GM12878 (cell line): ENCODE data around the gene EIF3B. TPM values are rescaled to one million over a fixed set of nuclear protein-coding genes. Genes with fewer than 3 reads are reported as not detected.

Source experiments
- ATAC-seq: fragments of 200-7000 bp; cut with Tn5 transposase; 3 replicates; pipeline ENCODE4 v1.9.1; 2020; ENCODE audit warnings: mild to moderate bottlenecking, moderate library complexity
- BruUV-seq: library from RNA; stranded (reverse); fragments of 400-500 nt; replicated peaks from 2 replicates; lab custom pipeline; 2021; lab: Mats Ljungman, UMichigan
- CTCF ChIA-PET: fragments of 300-600 bp; sonication (Branson Sonifier 250); formaldehyde crosslinking; extraction: SDS; loops from one replicate; lab custom pipeline; 2021; ENCODE audit warnings: inconsistent platforms; lab: Yijun Ruan, JAX
- POLR2A ChIA-PET: fragments of 350-600 bp; formaldehyde crosslinking; extraction: SDS; loops from one replicate; lab custom pipeline; 2021; ENCODE audit warnings: inconsistent platforms; lab: Charles Lee
- RAD21 ChIA-PET: fragments of 300-600 bp; sonication (Branson Sonifier 250); formaldehyde crosslinking; loops from one replicate; lab custom pipeline; 2023; ENCODE audit warnings: antibody characterized with exemption; ENCODE audit not compliant: unreplicated experiment; lab: Charles Lee
- SMC1A ChIA-PET: fragments of 300-600 bp; sonication (Branson Sonifier 250); formaldehyde crosslinking; loops from one replicate; lab custom pipeline; 2023; ENCODE audit not compliant: unreplicated experiment, uncharacterized antibody; lab: Charles Lee
- DNase-seq: peaks from one replicate; pipeline ENCODE4 v3.0.0-alpha.2; 2011; ENCODE audit warnings: low read depth, low spot score
- FAIRE-seq: peaks from 3 replicates; lab custom pipeline; 2011; peaks lifted over from hg19 to GRCh38; lab: Jason Lieb, UNC
- H2AFZ ChIP-seq: 2 replicates; pipeline ENCODE4 v1.6.0; 2011; ENCODE audit warnings: low read depth, low read length, control low read depth; ENCODE audit not compliant: control insufficient read depth
- H3K27ac ChIP-seq: 2 replicates; pipeline ENCODE4 v1.5.1; 2011; ENCODE audit warnings: control low read depth; ENCODE audit not compliant: control insufficient read depth, insufficient read depth
- H3K27me3 ChIP-seq, 2 experiments: replicated peaks in 1 of 2; 2 replicates each; pipeline versions ENCODE4 v1.6.0 to v1.6.1; 2011; ENCODE audit warnings: low read length in 1 of 2; ENCODE audit not compliant: control insufficient read depth in 2 of 2, insufficient read depth in 2 of 2
- H3K36me3 ChIP-seq, 2 experiments: 2 replicates each; pipeline ENCODE4 v1.5.1; 2011; ENCODE audit warnings: low read length in 1 of 2; ENCODE audit not compliant: control insufficient read depth in 2 of 2, insufficient read depth in 2 of 2
- H3K4me1 ChIP-seq: 2 replicates; pipeline ENCODE4 v1.6.1; 2011; ENCODE audit warnings: mild to moderate bottlenecking, low read length, moderate library complexity, mixed read lengths; ENCODE audit not compliant: control insufficient read depth, insufficient read depth
- H3K4me2 ChIP-seq: 2 replicates; pipeline ENCODE4 v1.6.0; 2011; ENCODE audit warnings: control low read depth; ENCODE audit not compliant: control insufficient read depth, insufficient read depth
- H3K4me3 ChIP-seq: fragments of 200-600 bp; sonication (generic); 2 replicates; pipeline ENCODE4 v1.5.1; 2016
- H3K79me2 ChIP-seq: 2 replicates; pipeline ENCODE4 v1.6.0; 2011; ENCODE audit warnings: low read length; ENCODE audit not compliant: control insufficient read depth, insufficient read depth
- H3K9ac ChIP-seq: 2 replicates; pipeline ENCODE4 v1.8.0; 2011; ENCODE audit warnings: low read length, control low read depth, mixed read lengths; ENCODE audit not compliant: control insufficient read depth, insufficient read depth
- H3K9me3 ChIP-seq: replicated peaks from 3 replicates; pipeline ENCODE4 v1.5.1; 2011; ENCODE audit warnings: mild to moderate bottlenecking, low read length; ENCODE audit not compliant: control insufficient read depth, insufficient read depth
- H4K20me1 ChIP-seq: 2 replicates; pipeline ENCODE4 v1.6.0; 2011; ENCODE audit not compliant: control insufficient read depth, insufficient read depth
- CHD4 ChIP-seq: fragments of 200-600 bp; sonication (generic); IDR thresholded peaks from 2 replicates; pipeline ENCODE4 v1.6.1; 2016; ENCODE audit warnings: mild to moderate bottlenecking
- ETV6 ChIP-seq, 2 experiments: fragments of 450-650 bp in 1 of 2; IDR thresholded peaks in 1 of 2; conservative IDR thresholded peaks in 1 of 2; 2 replicates each; pipeline ENCODE4 v1.6.1; 2014; ENCODE audit warnings: antibody characterized with exemption in 1 of 2, borderline replicate concordance in 1 of 2, low read depth in 1 of 2, mild to moderate bottlenecking in 1 of 2, moderate library complexity in 1 of 2
- HDAC6 ChIP-seq: fragments of 200-600 bp; sonication (generic); IDR thresholded peaks from one replicate; pipeline ENCODE4 v1.8.0; 2017; ENCODE audit warnings: antibody characterized with exemption; ENCODE audit not compliant: unreplicated experiment
- NFXL1 ChIP-seq: fragments of 450-650 bp; IDR thresholded peaks from 2 replicates; pipeline ENCODE4 v1.6.1; 2017; ENCODE audit warnings: antibody characterized with exemption, mild to moderate bottlenecking, borderline replicate concordance
- NKRF ChIP-seq: fragments of 450-650 bp; conservative IDR thresholded peaks from 2 replicates; pipeline ENCODE4 v1.6.1; 2017; ENCODE audit warnings: mild to moderate bottlenecking, moderate library complexity
- NRF1 ChIP-seq: conservative IDR thresholded peaks from 2 replicates; pipeline ENCODE4 v1.6.1; 2011; ENCODE audit warnings: mild to moderate bottlenecking, low read depth, low read length, improper control_type of control experiment
- PAX8 ChIP-seq: fragments of 450-650 bp; IDR thresholded peaks from 2 replicates; pipeline ENCODE4 v1.6.1; 2017; ENCODE audit warnings: mild to moderate bottlenecking, moderate library complexity
- ZSCAN29 ChIP-seq: fragments of 450-650 bp; IDR thresholded peaks from 2 replicates; pipeline ENCODE4 v1.6.1; 2017; ENCODE audit warnings: mild to moderate bottlenecking, moderate library complexity
- WGBS: methylation state at CpG from one replicate; pipeline ENCODE4 v1.1.6; 2016; ENCODE audit warnings: low lambda C conversion rate; ENCODE audit not compliant: insufficient replicate concordance, insufficient coverage; ENCODE audit errors: missing lambda C conversion rate; 5-methylcytosine and 5-hydroxymethylcytosine counted together
- in situ Hi-C: fragments of 300-500 bp; cut with MboI; formaldehyde crosslinking; loops from 9 replicates; pipeline ENCODE4 v1.14.3; 2018; ENCODE audit warnings: mixed read lengths
- intact Hi-C: fragments of 100-400 bp; cut with micrococcal nuclease; formaldehyde crosslinking; loops from one replicate; pipeline ENCODE4 v1.14.2; 2022; ENCODE audit not compliant: unreplicated experiment
- polyA plus RNA-seq, 11 experiments: library from polyadenylated mRNA; depleted of rRNA in 4 of 11; unstranded in 6 of 11; stranded (reverse) in 5 of 11; fragments of >200 nt; fragmentation: Nextera tagmentation in 4 of 11; fragmentation: Illumina TruSeq in 1 of 11; extraction: Ambion mirVana in 4 of 11; extraction: Trizol in 1 of 11; gene quantifications; 1 replicate in 1 of 11; 2 replicates in 10 of 11; pipeline versions ENCODE4 v1.2.1 to v1.2.3, GENCODE V29; 2011 to 2016; ENCODE audit warnings: inconsistent platforms in 2 of 11, missing spikeins in 2 of 11, low read depth in 1 of 11
- total RNA-seq, 4 experiments: library from RNA; depleted of rRNA in 3 of 4; stranded (reverse); fragments of >200 nt in 3 of 4; fragmentation: Illumina TruSeq in 1 of 4; extraction: Trizol in 1 of 4; gene quantifications; 2 replicates each; pipeline versions ENCODE4 v1.2.1 to v1.2.3, GENCODE V29; 2013 to 2021
- TF ChIP-seq, protein P1 (sequence below): fragments of 150-350 bp; IDR thresholded peaks from 2 replicates; pipeline ENCODE4 v1.6.1; 2014; ENCODE audit warnings: mild to moderate bottlenecking, low read depth, low read length

EIF3B gene
- total and polyA plus RNA-seq, 10 of the 15 experiments (the other 5 are each of a cell fraction or from before 2014, with no cell fraction given): 17.6 to 275 (median 153) TPM

- BruUV-seq: no TSS peak
- Histone ChIP-seq H3K4me3 (no peak overlapping the region), H3K36me3 (no peaks in the 10 kb centered on the region), H3K79me2 (no peaks in the 10 kb centered on the region), H3K27ac (no peak overlapping the region), H3K9ac (no peak overlapping the region), H4K20me1 (no peaks in the 10 kb centered on the region), H2AFZ (no peak overlapping the region), H3K27me3 (no peaks in the 10 kb centered on the region), H3K4me2 (no peak overlapping the region), H3K9me3 (no peaks in the 10 kb centered on the region), H3K4me1 (no peaks in the 10 kb centered on the region)
- in situ Hi-C loops (no loop called here), intact Hi-C loops (no loop called here)
- CTCF ChIA-PET: interaction anchor here (1.0 kb wide), 1 partner anchor 12 kb away, joined by 3 read pairs; no protein-coding TSS in a partner anchor
- SMC1A ChIA-PET: interaction anchor here (0.7 to 1.3 kb wide), 3 partner anchors 10 to 19 kb away, joined by 3 to 5 read pairs (median 4); partner anchors contain the start of gene CHST12
- WGBS: 88% methylated on average over 12 of the region's 12 CpGs
- POLR2A ChIA-PET: interaction anchor here (1.1 kb wide), 1 partner anchor 28 kb away, joined by 3 read pairs; no protein-coding TSS in a partner anchor
- TF ChIP-seq CHD4 (no peak), ETV6 (conservative IDR thresholded peaks at IDR 0.05 in 1 of 2, IDR thresholded peaks at IDR 0.05 in 1 of 2; ENCODE audit: borderline replicate concordance in 1 of 2, low read depth in 1 of 2) (no peak), NRF1 (no peak), HDAC6 (no peak), PAX8 (no peak), ZSCAN29 (no peak), NKRF (no peak), NFXL1 (no peak)
- TF ChIP-seq, protein P1, sequence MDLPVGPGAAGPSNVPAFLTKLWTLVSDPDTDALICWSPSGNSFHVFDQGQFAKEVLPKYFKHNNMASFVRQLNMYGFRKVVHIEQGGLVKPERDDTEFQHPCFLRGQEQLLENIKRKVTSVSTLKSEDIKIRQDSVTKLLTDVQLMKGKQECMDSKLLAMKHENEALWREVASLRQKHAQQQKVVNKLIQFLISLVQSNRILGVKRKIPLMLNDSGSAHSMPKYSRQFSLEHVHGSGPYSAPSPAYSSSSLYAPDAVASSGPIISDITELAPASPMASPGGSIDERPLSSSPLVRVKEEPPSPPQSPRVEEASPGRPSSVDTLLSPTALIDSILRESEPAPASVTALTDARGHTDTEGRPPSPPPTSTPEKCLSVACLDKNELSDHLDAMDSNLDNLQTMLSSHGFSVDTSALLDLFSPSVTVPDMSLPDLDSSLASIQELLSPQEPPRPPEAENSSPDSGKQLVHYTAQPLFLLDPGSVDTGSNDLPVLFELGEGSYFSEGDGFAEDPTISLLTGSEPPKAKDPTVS: no peak
- no peak for ATAC-seq
- RAD21 ChIA-PET: no interaction called here
- DNase-seq: no peak
- no peak for FAIRE-seq
Observed at GRCh38 chr7:2393706-2394105, 39.1 kb downstream of the EIF3B start.
